Measurements from ENCODE around the gene GNB3. TPM values are rescaled to one million over a fixed set of nuclear protein-coding genes. Genes with fewer than 3 reads are reported as not detected.

The GNB3 gene
- total RNA-seq, 1 donor from 2014 or later, result 4.2 TPM

DNA sequence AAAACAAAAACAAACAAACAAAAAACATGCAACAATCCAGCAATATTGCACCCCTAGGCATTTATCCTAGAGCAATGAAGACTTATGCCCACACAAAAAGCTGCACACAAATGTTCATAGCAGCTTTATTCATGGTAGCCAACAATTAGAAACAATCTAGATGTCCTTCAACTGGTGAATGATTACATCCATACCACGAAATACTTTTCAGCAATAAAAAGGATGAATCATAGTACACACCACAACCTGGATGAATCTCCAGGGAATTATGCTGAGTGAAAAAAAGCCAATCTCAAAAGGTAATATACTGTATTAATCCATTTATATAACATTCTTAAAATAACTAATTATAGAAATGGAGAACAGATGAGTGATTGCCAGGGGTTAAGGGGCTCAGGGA lies 33.6 kb upstream of the GNB3 start:
- no peak for DNase-seq (ENCODE audit: low read depth)
- H3K4me3 ChIP-seq (ENCODE audit: low read depth, low read length), result no peak overlapping the region
- TF ChIP-seq, protein P1, sequence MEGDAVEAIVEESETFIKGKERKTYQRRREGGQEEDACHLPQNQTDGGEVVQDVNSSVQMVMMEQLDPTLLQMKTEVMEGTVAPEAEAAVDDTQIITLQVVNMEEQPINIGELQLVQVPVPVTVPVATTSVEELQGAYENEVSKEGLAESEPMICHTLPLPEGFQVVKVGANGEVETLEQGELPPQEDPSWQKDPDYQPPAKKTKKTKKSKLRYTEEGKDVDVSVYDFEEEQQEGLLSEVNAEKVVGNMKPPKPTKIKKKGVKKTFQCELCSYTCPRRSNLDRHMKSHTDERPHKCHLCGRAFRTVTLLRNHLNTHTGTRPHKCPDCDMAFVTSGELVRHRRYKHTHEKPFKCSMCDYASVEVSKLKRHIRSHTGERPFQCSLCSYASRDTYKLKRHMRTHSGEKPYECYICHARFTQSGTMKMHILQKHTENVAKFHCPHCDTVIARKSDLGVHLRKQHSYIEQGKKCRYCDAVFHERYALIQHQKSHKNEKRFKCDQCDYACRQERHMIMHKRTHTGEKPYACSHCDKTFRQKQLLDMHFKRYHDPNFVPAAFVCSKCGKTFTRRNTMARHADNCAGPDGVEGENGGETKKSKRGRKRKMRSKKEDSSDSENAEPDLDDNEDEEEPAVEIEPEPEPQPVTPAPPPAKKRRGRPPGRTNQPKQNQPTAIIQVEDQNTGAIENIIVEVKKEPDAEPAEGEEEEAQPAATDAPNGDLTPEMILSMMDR (conservative IDR thresholded peaks at IDR 0.05; ENCODE audit: low read depth, low read length), result no peak

DNA sequence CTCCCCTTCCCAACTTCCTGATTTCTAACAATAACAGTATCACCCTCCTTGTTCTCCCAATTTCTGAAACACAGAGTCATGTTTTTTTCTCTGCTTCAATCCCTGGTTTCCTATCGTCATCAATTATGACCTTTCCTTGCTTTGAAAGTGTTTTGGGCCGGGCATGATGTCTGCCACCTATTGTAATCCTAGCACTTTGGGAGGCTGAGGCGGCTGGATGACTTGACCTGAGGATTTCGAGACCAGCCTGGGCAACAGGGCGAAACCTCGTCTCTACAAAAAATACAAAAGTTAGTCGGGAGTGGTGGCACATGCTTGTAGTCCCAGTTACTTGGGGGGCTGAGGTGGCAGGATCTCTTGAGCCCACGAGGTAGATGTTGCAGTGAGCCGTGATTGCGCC lies 31.7 kb upstream of the GNB3 start:
- no peak overlapping the region for H3K4me3 ChIP-seq (ENCODE audit: low read depth, low read length)
- TF ChIP-seq, protein P1 (conservative IDR thresholded peaks at IDR 0.05; ENCODE audit: low read depth, low read length), result no peak
- no peak for DNase-seq (ENCODE audit: low read depth)

DNA sequence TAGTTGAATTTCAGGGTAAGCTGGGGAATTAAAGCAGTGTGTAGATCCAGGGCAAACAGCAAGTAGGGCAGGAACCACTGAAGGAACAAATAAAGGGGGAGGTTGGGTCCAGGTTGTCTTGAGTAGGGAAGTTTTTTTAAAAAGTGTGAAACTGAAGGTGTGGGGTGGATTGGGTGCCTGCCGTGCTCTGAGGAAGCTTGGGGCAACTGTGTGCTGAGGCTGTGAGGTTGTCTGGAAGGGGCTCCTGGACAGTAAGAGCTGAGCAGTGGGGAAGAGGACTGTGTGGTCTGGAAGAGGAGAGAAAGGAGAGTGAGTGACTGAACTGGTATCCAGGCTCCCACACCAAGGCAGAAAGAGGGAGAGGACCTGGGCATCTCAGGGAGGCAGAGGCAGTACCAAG lies 30.0 kb upstream of the GNB3 start:
- H3K4me3 ChIP-seq (ENCODE audit: low read depth, low read length), result no peak overlapping the region
- DNase-seq (ENCODE audit: low read depth), result no peak
- TF ChIP-seq, protein P1 (conservative IDR thresholded peaks at IDR 0.05; ENCODE audit: low read depth, low read length), result no peak

DNA sequence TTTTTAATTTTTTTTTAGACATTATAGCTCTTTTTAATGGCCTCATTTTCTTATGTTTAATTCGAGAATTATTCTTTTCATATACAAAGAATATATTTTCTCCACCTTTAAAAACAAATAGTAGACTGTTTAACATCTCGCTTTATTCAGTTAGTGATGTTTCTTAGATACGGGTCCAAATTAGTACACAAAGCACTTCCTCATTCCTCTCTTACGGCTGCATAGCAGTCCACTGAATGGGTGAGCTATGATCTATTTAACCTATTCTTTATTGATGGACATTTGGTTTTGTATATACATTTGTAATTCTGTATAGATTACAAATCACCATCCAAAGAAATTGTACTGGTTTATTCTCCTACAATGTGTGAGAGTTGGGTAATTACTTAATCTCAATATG lies 27.4 kb upstream of the GNB3 start:
- no peak overlapping the region for H3K4me3 ChIP-seq (ENCODE audit: low read depth, low read length)
- DNase-seq (ENCODE audit: low read depth), result no peak
- TF ChIP-seq, protein P1 (conservative IDR thresholded peaks at IDR 0.05; ENCODE audit: low read depth, low read length), result no peak

DNA sequence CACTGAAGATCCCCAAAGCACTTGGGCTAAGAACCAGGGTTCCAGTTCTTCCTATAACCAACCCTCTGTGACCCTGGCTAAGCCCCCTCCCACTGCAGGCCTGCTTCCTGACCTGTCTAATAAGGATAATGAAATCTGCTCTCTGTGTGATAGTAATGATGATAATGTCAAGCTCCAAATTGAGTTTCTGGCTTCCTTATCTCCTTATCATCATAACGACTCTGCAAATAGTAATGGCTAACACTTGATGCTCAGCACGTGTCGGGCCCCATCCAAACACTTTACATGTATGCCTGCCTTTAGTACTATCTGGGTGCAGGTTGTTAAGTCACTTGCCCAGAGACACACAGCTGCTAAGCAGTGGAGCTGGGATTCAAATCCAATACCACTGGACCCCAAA lies 24.1 kb upstream of the GNB3 start:
- DNase-seq (ENCODE audit: low read depth), result no peak
- H3K4me3 ChIP-seq (ENCODE audit: low read depth, low read length), result no peak overlapping the region
- TF ChIP-seq, protein P1 (conservative IDR thresholded peaks at IDR 0.05; ENCODE audit: low read depth, low read length), result no peak

DNA sequence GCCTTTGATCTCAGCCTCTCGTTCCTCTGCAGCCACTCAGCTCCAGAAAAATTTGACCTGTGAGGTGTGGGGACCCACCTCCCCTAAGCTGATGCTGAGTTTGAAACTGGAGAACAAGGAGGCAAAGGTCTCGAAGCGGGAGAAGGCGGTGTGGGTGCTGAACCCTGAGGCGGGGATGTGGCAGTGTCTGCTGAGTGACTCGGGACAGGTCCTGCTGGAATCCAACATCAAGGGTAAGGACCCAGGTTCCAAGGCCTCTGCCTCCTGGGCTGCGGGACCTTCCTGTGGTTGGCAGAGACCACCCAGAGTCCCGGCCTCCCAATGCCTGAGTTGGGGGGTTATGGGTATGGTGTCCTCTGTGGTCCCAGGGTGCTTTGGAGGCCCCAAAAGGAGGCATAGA lies 23.6 kb upstream of the GNB3 start:
- TF ChIP-seq, protein P1 (conservative IDR thresholded peaks at IDR 0.05; ENCODE audit: low read depth, low read length), result no peak
- no peak overlapping the region for H3K4me3 ChIP-seq (ENCODE audit: low read depth, low read length)
- no peak for DNase-seq (ENCODE audit: low read depth)

DNA sequence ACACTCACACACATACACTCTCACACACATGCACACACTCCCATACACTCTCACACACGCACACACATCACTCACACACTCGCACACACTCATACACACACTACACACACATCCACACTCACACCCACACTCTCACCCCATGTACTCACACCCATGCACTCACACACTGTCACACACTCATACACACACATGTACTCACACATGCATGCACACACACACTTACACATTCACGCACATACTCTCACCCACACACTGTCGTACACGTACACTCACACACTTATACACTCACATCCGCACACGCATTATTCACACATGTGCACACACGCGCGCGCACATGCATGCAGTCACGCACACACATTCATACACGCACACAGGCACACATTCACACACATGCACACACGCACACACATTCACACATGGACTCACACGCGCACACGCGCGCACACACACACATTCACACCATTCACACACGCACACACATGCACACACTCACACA lies 23.0 kb upstream of the GNB3 start:
- H3K4me3 ChIP-seq (ENCODE audit: low read depth, low read length), result no peak overlapping the region
- no peak for DNase-seq (ENCODE audit: low read depth)
- TF ChIP-seq, protein P1 (conservative IDR thresholded peaks at IDR 0.05; ENCODE audit: low read depth, low read length), result no peak

All from epithelial cell of proximal tubule (primary cell).